ENCODE results near the gene TRHDE. TPM values are rescaled to one million over a fixed set of nuclear protein-coding genes. Genes with fewer than 3 reads are reported as not detected.

The TRHDE gene
- total RNA-seq, 1 experiment from 2014 or later, result not detected

GRCh38 chr12:72281126-72281525 lies 9.0 kb downstream of the TRHDE start:
- H3K27ac Mint-ChIP-seq (ENCODE audit: low read depth, unreplicated experiment), result no peak overlapping the region
- ChIA-PET POLR2A (no interaction called here), CTCF (no interaction called here)
- no peaks in the 10 kb centered on the region for H3K4me1 Mint-ChIP-seq (ENCODE audit: insufficient read depth, unreplicated experiment)
- no TSS peak for BruUV-seq (replicated peaks)
- H3K4me3 Mint-ChIP-seq (ENCODE audit: unreplicated experiment), result no peak overlapping the region
- no peaks in the 10 kb centered on the region for H3K9me3 Mint-ChIP-seq (ENCODE audit: unreplicated experiment)
- TF ChIP-seq CTCF (IDR thresholded peaks at IDR 0.05; ENCODE audit: unreplicated experiment), result no peak
- intact Hi-C loops (cut with micrococcal nuclease), result no loop called here
- no peaks in the 10 kb centered on the region for H3K27me3 Mint-ChIP-seq (ENCODE audit: insufficient read depth, unreplicated experiment)
- DNase-seq (ENCODE audit: unreplicated experiment), result no peak
- no peaks in the 10 kb centered on the region for H3K36me3 Mint-ChIP-seq (ENCODE audit: insufficient read depth, unreplicated experiment)

GRCh38 chr12:72282721-72283120 lies 10.6 kb downstream of the TRHDE start:
- BruUV-seq (replicated peaks), result no TSS peak
- POLR2A ChIA-PET, result no interaction called here
- no peaks in the 10 kb centered on the region for H3K36me3 Mint-ChIP-seq (ENCODE audit: insufficient read depth, unreplicated experiment)
- H3K9me3 Mint-ChIP-seq (ENCODE audit: unreplicated experiment), result peaks cover 7% of the 10 kb centered on the region
- H3K27me3 Mint-ChIP-seq (ENCODE audit: insufficient read depth, unreplicated experiment), result no peaks in the 10 kb centered on the region
- intact Hi-C loops (cut with micrococcal nuclease), result loop anchor here (1.0 kb wide), 1 partner anchor 265 kb away; no protein-coding TSS in a partner anchor
- no peak overlapping the region for H3K27ac Mint-ChIP-seq (ENCODE audit: low read depth, unreplicated experiment)
- no peak overlapping the region for H3K4me3 Mint-ChIP-seq (ENCODE audit: unreplicated experiment)
- CTCF ChIA-PET, result interaction anchor here (0.6 to 2.3 kb wide), 9 partner anchors 9 to 340 kb away, joined by 3 to 17 read pairs (median 4); no protein-coding TSS in a partner anchor
- H3K4me1 Mint-ChIP-seq (ENCODE audit: insufficient read depth, unreplicated experiment), result no peaks in the 10 kb centered on the region
- peak; percentile 39 for DNase-seq (ENCODE audit: unreplicated experiment)
- TF ChIP-seq CTCF (IDR thresholded peaks at IDR 0.05; ENCODE audit: unreplicated experiment), result peak; percentile 36

- no TSS peak for BruUV-seq (replicated peaks)
- H3K4me1 Mint-ChIP-seq (ENCODE audit: insufficient read depth, unreplicated experiment), result no peaks in the 10 kb centered on the region
- CTCF ChIA-PET, result interaction anchor here (0.7 kb wide), 1 partner anchor 84 kb away, joined by 4 read pairs; no protein-coding TSS in a partner anchor
- no peaks in the 10 kb centered on the region for H3K27me3 Mint-ChIP-seq (ENCODE audit: insufficient read depth, unreplicated experiment)
- intact Hi-C loops (cut with micrococcal nuclease), result no loop called here
- no peak overlapping the region for H3K4me3 Mint-ChIP-seq (ENCODE audit: unreplicated experiment)
- no peak for DNase-seq (ENCODE audit: unreplicated experiment)
- TF ChIP-seq CTCF (IDR thresholded peaks at IDR 0.05; ENCODE audit: unreplicated experiment), result no peak
- no peak overlapping the region for H3K27ac Mint-ChIP-seq (ENCODE audit: low read depth, unreplicated experiment)
- no peaks in the 10 kb centered on the region for H3K36me3 Mint-ChIP-seq (ENCODE audit: insufficient read depth, unreplicated experiment)
- POLR2A ChIA-PET, result interaction anchor here (0.7 kb wide), 1 partner anchor 1533 kb away, joined by 3 read pairs; no protein-coding TSS in a partner anchor
- peaks cover 7% of the 10 kb centered on the region for H3K9me3 Mint-ChIP-seq (ENCODE audit: unreplicated experiment)
Observed at GRCh38 chr12:72285861-72286260, 13.7 kb downstream of the TRHDE start.

GRCh38 chr12:72286526-72286925 lies 14.4 kb downstream of the TRHDE start:
- no peak for TF ChIP-seq CTCF (IDR thresholded peaks at IDR 0.05; ENCODE audit: unreplicated experiment)
- Mint-ChIP-seq H3K36me3 (ENCODE audit: insufficient read depth, unreplicated experiment) (no peaks in the 10 kb centered on the region), H3K27ac (ENCODE audit: low read depth, unreplicated experiment) (no peak overlapping the region), H3K27me3 (ENCODE audit: insufficient read depth, unreplicated experiment) (no peaks in the 10 kb centered on the region), H3K4me1 (ENCODE audit: insufficient read depth, unreplicated experiment) (no peaks in the 10 kb centered on the region), H3K9me3 (ENCODE audit: unreplicated experiment) (peaks cover 7% of the 10 kb centered on the region), H3K4me3 (ENCODE audit: unreplicated experiment) (no peak overlapping the region)
- ChIA-PET CTCF (no interaction called here), POLR2A (interaction anchor here (0.7 kb wide), 1 partner anchor 1533 kb away, joined by 3 read pairs; no protein-coding TSS in a partner anchor)
- BruUV-seq (replicated peaks), result no TSS peak
- intact Hi-C loops (cut with micrococcal nuclease), result no loop called here
- no peak for DNase-seq (ENCODE audit: unreplicated experiment)

Data from MCF 10A (cell line).